HCT116 (cell line): Measurements from ENCODE around the gene RINL. TPM values are rescaled to one million over a fixed set of nuclear protein-coding genes. Genes with fewer than 3 reads are reported as not detected.
A peak's percentile ranks its signal among the peaks of the same experiment; 100 is the strongest.

ENCODE experiments used
- ATAC-seq: fragments of 200-7000 bp; cut with Tn5 transposase; 2 replicates; pipeline ENCODE4 v1.9.1; 2020; ENCODE audit warnings: mild to moderate bottlenecking, moderate library complexity
- BruUV-seq: library from RNA; stranded (reverse); fragments of 400-500 nt; replicated peaks from 2 replicates; lab custom pipeline; 2021; lab: Mats Ljungman, UMichigan
- CTCF ChIA-PET: fragments of 300-600 bp; sonication (Branson Sonifier 250); formaldehyde crosslinking; loops from one replicate; lab custom pipeline; 2021; ENCODE audit warnings: antibody characterized with exemption; lab: Charles Lee
- POLR2A ChIA-PET: fragments of 300-600, 350-600 bp; sonication (Branson Sonifier 250); formaldehyde crosslinking; loops from one replicate; lab custom pipeline; 2021; ENCODE audit warnings: antibody characterized with exemption; lab: Charles Lee
- RAD21 ChIA-PET, 2 experiments: fragments of 300-600 bp; sonication (Branson Sonifier 250); formaldehyde crosslinking; loops; one replicate each; lab custom pipeline; 2023; ENCODE audit warnings: low total read pairs in 2 of 2; ENCODE audit not compliant: uncharacterized antibody in 2 of 2, unreplicated experiment in 2 of 2, low non-redundant PET in 1 of 2; lab: Charles Lee
- DNase-seq: peaks from one replicate; pipeline ENCODE4 v3.0.0-alpha.2; 2010; ENCODE audit warnings: low read depth, low spot score
- H2AFZ ChIP-seq: fragments of 200-600 bp; shearing (Covaris generic), sonication (generic); 2 replicates; pipeline ENCODE4 v1.6.1; 2017; ENCODE audit warnings: low read depth, mixed run types, mixed read lengths, antibody characterized with exemption, low read length; ENCODE audit not compliant: poor library complexity, severe bottlenecking
- H3K27ac ChIP-seq: 2 replicates; pipeline ENCODE4 v1.5.1; 2012; ENCODE audit warnings: low read depth, low read length
- H3K27me3 ChIP-seq: fragments of 200-600 bp; sonication (generic); 2 replicates; pipeline ENCODE4 v1.6.1; 2016; ENCODE audit warnings: mixed run types, low read length, mixed read lengths; ENCODE audit not compliant: insufficient read depth
- H3K36me3 ChIP-seq, 2 experiments: fragments of 200-500 bp in 1 of 2; fragments of 200-600 bp in 1 of 2; sonication (Bioruptor generic) in 1 of 2; sonication (generic) in 1 of 2; 2 replicates each; pipeline versions ENCODE4 v1.5.1 to v1.6.1; 2014 to 2016; ENCODE audit warnings: low read length in 2 of 2, inconsistent platforms in 1 of 2, mixed read lengths in 1 of 2, mixed run types in 1 of 2; ENCODE audit not compliant: insufficient read depth in 2 of 2, control insufficient read depth in 1 of 2
- H3K4me1 ChIP-seq, 2 experiments: fragments of 200-600 bp in 1 of 2; sonication (generic) in 1 of 2; 2 replicates each; pipeline versions ENCODE4 v1.5.1 to v1.6.1; 2012 to 2017; ENCODE audit warnings: low read length in 2 of 2, inconsistent platforms in 1 of 2, mild to moderate bottlenecking in 1 of 2, mixed read lengths in 1 of 2, mixed run types in 1 of 2, moderate library complexity in 1 of 2; ENCODE audit not compliant: insufficient read depth in 2 of 2, control insufficient read depth in 1 of 2
- H3K4me2 ChIP-seq: fragments of 200-600 bp; sonication (generic); 2 replicates; pipeline ENCODE4 v1.6.1; 2017; ENCODE audit warnings: mixed run types, low read length, mixed read lengths
- H3K4me3 ChIP-seq, 2 experiments: fragments of 200-600 bp in 1 of 2; sonication (generic) in 1 of 2; replicated peaks in 1 of 2; 2 replicates each; pipeline ENCODE4 v1.5.1; 2011 to 2016; ENCODE audit warnings: low read length in 2 of 2, control low read depth in 1 of 2, low read depth in 1 of 2, mild to moderate bottlenecking in 1 of 2, mixed read lengths in 1 of 2, mixed run types in 1 of 2
- H3K79me2 ChIP-seq: fragments of 200-600 bp; sonication (generic); 2 replicates; pipeline ENCODE4 v1.6.1; 2017; ENCODE audit warnings: mild to moderate bottlenecking, mixed run types, low read length, moderate library complexity, mixed read lengths; ENCODE audit not compliant: insufficient read depth
- H3K9ac ChIP-seq: fragments of 200-600 bp; sonication (generic); 2 replicates; pipeline ENCODE4 v1.6.1; 2016; ENCODE audit warnings: low read length, mixed read lengths
- H3K9me2 ChIP-seq: fragments of 200-600 bp; sonication (generic), shearing (Covaris generic); 2 replicates; pipeline ENCODE4 v1.6.1; 2017; ENCODE audit warnings: mixed run types, mild to moderate bottlenecking, moderate library complexity; ENCODE audit not compliant: insufficient read depth
- H3K9me3 ChIP-seq, 2 experiments: fragments of 200-500 bp in 1 of 2; fragments of 200-600 bp in 1 of 2; sonication (Bioruptor generic) in 1 of 2; sonication (generic) in 1 of 2; 2 replicates each; pipeline ENCODE4 v1.6.1; 2014 to 2017; ENCODE audit warnings: low read length in 2 of 2, mixed read lengths in 2 of 2, inconsistent platforms in 1 of 2, low read depth in 1 of 2, mild to moderate bottlenecking in 1 of 2, mixed run types in 1 of 2, moderate library complexity in 1 of 2; ENCODE audit not compliant: control insufficient read depth in 1 of 2, insufficient read depth in 1 of 2
- H4K20me1 ChIP-seq: fragments of 200-600 bp; sonication (generic), shearing (Covaris generic); 2 replicates; pipeline ENCODE4 v1.6.1; 2017; ENCODE audit warnings: mixed run types, mild to moderate bottlenecking, moderate library complexity; ENCODE audit not compliant: insufficient read depth
- POLR2AphosphoS5 ChIP-seq: IDR thresholded peaks from 2 replicates; pipeline ENCODE4 v1.6.1; 2011; ENCODE audit warnings: mild to moderate bottlenecking, low read depth, low read length, moderate library complexity
- REST ChIP-seq: IDR thresholded peaks from 2 replicates; pipeline ENCODE4 v1.6.1; 2012; ENCODE audit warnings: low read depth
- SIN3A ChIP-seq: IDR thresholded peaks from 2 replicates; pipeline ENCODE4 v1.6.1; 2012; ENCODE audit warnings: low read depth
- intact Hi-C: fragments of 100-400 bp; cut with micrococcal nuclease; formaldehyde crosslinking; loops from 2 replicates; pipeline ENCODE4 v1.10.0; 2022
- total RNA-seq: library from RNA; stranded (reverse); gene quantifications from one replicate; pipeline ENCODE4 v1.2.1, GENCODE V29; 2021; ENCODE audit not compliant: unreplicated experiment

RINL gene
- total RNA-seq, 1 experiment from 2014 or later: 28.6 TPM

GRCh38 chr19:38838986-38839761 is 38.9 kb downstream of the RINL start:
- Histone ChIP-seq H3K4me3 (no peak overlapping the region), H3K36me3 (peaks cover 65 to 79% of the 10 kb centered on the region in 2 experiments), H3K79me2 (peaks cover 46% of the 10 kb centered on the region), H3K9me3 (no peaks in the 10 kb centered on the region), H3K9me2 (no peaks in the 10 kb centered on the region), H4K20me1 (peaks cover 19% of the 10 kb centered on the region; the same call in 1 of the 2 replicates), H3K27ac (peak overlapping the region; percentile 15), H3K27me3 (no peaks in the 10 kb centered on the region), H3K9ac (peak overlapping the region; percentile 31), H3K4me2 (peak overlapping the region; percentile 23; the same call in 1 of the 2 replicates), H2AFZ (no peak overlapping the region), H3K4me1 (peaks cover 0 to 26% of the 10 kb centered on the region in 2 experiments; a peak in 2 of 4 replicates)
- ChIA-PET CTCF (no interaction called here), RAD21 (no interaction called here), POLR2A (interaction anchor here (1.2 to 3.0 kb wide), 3 partner anchors 9 to 194 kb away, joined by 3 to 16 read pairs (median 10); no protein-coding TSS in a partner anchor)
- ATAC-seq (0 out of 2 replicates have a peak, but pooled peaks have one; percentile 1), DNase-seq (no peak)
- intact Hi-C loops: no loop called here
- no peak for TF ChIP-seq REST
- peak; percentile 24; the same call in 1 of the 2 replicates for TF ChIP-seq SIN3A
- TF ChIP-seq POLR2AphosphoS5: peak; percentile 49
- no TSS peak for BruUV-seq
